ENCODE measurements around the gene MPPED1.

Gene MPPED1

DNA sequence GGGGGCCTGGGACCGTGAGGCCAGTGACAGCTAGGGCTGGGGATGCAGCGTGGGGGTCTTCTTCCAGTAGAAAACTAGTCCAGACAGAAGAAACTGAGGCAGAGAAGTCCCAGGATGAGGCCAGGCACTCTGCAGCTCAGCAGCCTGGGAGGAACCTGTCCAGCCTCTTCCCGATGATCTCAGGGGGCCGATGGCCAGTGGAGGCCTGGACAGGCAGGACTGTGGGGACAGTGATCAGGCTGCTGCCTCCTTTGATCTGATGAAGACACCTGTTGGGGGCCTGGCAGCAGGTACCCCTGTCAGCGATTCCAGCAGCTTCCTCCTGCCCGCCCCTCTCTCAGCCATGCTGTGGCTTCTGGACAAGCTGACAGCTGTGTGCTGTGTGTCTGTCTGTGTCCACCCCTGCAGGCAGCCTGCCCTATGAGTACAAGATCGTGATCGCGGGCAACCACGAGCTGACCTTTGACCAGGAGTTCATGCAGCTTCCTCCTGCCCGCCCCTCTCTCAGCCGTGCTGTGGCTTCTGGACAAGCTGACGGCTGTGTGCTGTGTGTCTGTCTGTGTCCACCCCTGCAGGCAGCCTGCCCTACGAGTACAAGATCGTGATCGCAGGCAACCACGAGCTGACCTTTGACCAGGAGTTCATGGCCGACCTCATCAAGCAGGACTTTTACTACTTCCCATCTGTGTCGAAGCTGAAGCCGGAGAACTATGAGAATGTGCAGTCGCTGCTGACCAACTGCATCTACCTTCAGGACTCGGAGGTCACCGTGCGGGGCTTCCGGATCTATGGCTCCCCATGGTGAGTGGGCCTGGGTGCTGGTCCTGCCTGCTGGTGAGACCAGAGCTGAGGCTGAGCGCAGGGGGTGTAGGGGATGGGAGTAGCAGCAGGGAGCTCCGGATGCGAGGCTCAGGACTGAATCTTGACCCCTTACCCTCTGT, 62.6 kb downstream of the MPPED1 start:
- peaks cover 37% of the 10 kb centered on the region for H3K27me3 Mint-ChIP-seq
- H3K27ac Mint-ChIP-seq: no peak overlapping the region
- H3K36me3 Mint-ChIP-seq (ENCODE audit: low read depth): no peaks in the 10 kb centered on the region
- no peaks in the 10 kb centered on the region for H3K9me3 Mint-ChIP-seq
- no peak overlapping the region for H3K4me3 Mint-ChIP-seq
- no peak for DNase-seq
- no peaks in the 10 kb centered on the region for H3K4me1 Mint-ChIP-seq (ENCODE audit: low read depth)

DNA sequence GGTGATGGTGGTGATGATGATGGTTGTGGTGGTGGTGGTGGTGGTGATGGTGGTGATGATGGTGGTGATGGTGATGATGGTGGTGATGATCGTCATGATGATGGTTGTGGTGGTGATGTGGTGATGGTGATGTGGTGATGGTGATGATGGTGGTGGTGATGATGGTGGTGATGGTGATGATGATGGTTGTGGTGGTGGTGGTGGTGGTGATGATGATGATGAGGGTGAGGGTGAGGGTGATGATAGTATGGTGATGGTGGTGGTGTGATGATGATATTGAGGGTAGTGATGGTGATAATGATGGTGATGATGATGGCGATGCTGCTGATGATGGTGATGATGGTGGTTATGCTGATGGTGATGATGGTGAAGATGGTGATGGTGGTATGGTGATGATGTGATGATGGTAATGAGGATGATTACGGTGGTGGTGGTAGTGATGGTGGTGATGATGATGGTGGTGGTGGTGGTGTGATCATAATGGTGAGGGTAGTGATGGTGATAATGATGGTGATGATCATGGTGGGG, 63.8 kb downstream of the MPPED1 start:
- no peak overlapping the region for H3K4me3 Mint-ChIP-seq
- DNase-seq: no peak
- peaks cover 4% of the 10 kb centered on the region for H3K4me1 Mint-ChIP-seq (ENCODE audit: low read depth)
- peaks cover 27% of the 10 kb centered on the region for H3K27me3 Mint-ChIP-seq
- H3K36me3 Mint-ChIP-seq (ENCODE audit: low read depth): no peaks in the 10 kb centered on the region
- no peak overlapping the region for H3K27ac Mint-ChIP-seq
- H3K9me3 Mint-ChIP-seq: no peaks in the 10 kb centered on the region

DNA sequence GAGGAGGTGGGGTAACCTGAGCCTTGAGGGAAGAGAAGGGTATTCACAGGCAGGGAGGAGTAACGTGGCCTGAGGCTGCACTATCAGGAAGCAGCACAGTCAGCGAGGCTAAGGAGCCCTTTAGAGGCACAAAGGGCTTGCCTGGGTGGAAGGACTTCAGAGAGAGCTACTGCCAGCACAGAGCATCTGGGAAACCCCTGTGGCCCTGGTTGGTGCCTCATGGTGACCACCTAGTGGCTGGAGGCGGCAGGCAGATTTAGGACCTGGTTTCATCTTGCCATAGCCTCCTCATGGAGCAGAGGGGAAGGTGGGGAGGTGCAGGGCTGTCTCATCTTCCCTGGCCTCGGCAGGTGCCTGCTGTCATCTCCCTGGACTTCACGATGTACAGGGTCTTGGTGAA, 64.5 kb downstream of the MPPED1 start:
- Mint-ChIP-seq H3K4me1 (ENCODE audit: low read depth) (peaks cover 8% of the 10 kb centered on the region), H3K4me3 (no peak overlapping the region), H3K27me3 (peaks cover 20% of the 10 kb centered on the region), H3K36me3 (ENCODE audit: low read depth) (no peaks in the 10 kb centered on the region), H3K27ac (no peak overlapping the region), H3K9me3 (no peaks in the 10 kb centered on the region)
- no peak for DNase-seq

DNA sequence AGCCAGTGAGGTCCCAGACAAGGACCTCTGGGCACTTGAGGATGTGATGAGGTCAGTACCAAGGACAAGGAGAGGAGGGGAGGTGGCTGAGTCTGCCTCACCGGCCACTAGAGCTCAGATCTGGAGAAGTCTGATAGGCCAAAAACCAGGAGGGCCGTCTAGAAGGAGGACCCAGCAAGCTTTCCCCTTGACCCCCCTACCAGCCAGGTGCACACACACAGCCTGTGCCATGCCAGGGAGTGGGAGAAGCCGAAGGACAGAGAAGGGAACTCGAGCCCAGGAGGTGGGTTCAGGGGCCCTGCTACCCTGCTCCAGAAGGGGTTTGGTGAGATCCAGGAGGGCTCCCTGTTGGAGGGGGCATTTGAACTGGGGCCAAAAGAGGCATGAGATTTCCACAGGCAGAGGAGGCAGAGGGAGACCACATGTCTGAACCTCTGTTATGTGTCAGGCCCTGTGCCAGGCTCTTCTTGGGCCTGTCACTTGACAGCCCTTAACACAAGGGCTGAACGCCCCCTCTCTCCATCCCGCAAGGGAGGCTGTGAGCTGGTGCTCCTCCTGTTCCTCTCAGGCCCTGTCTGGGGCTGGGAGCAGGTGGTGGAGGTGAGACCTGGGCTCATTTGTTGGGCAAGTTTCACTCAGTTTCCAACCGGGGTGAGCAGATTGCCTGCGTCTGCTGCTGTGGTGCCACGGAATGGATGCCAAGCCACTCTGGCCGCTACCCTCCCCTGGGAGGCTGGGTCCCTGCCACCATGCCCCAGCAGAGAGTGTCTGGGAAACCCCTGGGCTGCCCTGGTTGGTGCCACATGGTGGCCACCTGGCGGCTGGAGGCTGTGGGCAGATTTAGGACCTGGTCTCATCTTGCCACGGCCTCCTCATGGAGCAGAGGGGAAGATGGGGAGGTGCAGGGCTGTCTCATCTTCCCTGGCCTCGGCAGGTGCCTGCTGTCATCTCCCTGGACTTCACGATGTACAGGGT, 65.2 kb downstream of the MPPED1 start:
- Mint-ChIP-seq H3K4me3 (no peak overlapping the region), H3K27me3 (peaks cover 20% of the 10 kb centered on the region), H3K36me3 (ENCODE audit: low read depth) (no peaks in the 10 kb centered on the region), H3K9me3 (no peaks in the 10 kb centered on the region), H3K4me1 (ENCODE audit: low read depth) (peaks cover 15% of the 10 kb centered on the region), H3K27ac (no peak overlapping the region)
- DNase-seq: no peak

DNA sequence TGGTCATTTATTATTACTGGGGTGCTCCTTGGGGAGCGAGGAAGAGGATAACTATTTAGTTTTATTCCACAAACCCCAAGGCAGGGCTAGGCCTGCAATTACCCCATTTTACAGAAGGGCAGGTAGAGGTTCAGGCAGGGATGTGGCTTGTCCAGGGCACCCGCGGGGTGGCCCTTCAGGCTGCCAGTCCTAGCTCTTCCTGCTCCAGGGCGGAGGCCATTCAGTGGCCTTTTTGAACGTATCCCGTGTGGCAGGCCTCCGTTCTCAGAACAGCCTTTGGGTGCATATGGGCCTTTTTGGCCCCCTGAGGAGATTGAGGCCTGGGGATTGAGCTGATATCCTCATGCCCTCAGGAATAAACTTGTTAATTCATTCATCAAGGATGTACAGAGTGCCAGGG, 66.2 kb downstream of the MPPED1 start:
- Mint-ChIP-seq H3K4me3 (no peak overlapping the region), H3K9me3 (no peaks in the 10 kb centered on the region), H3K4me1 (ENCODE audit: low read depth) (peaks cover 15% of the 10 kb centered on the region), H3K27me3 (peaks cover 15% of the 10 kb centered on the region), H3K36me3 (ENCODE audit: low read depth) (no peaks in the 10 kb centered on the region), H3K27ac (no peak overlapping the region)
- no peak for DNase-seq

DNA sequence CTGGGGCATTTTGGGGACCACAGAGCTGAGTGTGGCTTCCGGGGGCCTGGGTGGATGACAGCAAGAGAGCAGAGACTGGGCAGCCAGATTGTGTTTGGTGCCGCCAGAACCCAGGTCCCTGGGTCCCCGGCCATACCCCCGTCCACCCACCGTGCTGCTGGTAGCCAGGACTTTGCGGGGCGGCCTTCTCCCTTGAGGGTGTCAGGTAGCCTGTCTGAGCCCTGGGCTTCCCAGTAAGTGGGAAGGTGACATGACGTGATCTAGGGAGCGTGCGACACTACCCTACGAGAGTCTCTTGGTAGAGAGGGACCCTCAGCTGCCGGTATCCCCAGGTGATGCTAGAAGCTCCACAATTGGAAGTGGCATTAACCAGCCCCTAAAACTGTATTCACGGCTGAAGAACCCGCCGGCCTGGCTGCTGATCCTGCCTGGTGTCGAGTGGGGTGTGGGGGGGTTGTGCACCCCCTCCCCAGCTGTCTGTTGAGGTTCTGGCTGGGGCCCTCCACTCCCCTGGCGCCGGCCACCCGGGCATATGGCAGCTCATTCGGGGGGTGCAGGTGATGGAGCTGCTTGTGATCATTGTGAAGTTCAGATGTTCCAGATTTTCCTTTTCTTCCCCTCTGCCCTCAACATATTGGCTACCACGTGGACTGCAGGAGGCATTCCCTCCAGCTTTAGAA, 66.9 kb downstream of the MPPED1 start:
- Mint-ChIP-seq H3K4me1 (ENCODE audit: low read depth) (peaks cover 15% of the 10 kb centered on the region), H3K36me3 (ENCODE audit: low read depth) (no peaks in the 10 kb centered on the region), H3K4me3 (no peak overlapping the region)

DNA sequence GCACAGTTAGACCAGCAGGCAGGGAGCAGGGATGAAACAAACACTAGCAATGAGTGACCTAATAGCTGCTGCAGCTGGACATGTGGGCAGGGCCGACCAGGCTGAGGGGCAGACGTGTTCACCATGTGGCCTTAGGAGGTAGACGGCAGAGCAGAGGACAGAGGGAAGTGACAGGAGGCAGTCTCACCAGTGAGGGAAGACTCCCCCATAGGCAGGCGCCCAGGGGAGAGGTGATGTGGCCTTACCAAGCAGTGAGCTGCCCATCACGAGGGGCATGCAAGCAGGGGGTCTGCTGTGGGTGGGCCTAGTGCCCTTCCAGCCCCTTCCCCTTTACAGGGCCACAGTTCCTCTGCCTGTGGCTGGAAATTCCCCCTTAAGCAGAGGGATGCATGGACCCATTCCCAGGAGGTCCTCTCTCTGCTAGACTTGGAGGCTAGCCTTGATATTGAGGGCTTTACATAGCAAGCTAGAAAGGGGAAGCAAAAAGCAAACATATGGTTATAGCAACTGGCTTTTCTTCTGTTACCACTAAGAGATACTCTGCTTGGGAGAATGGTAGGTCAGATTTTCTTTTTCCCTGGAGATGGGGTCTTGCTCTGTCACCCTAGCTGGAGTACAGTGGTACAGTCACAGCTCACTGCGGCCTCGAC, 67.6 kb downstream of the MPPED1 start:
- H3K4me3 Mint-ChIP-seq: no peak overlapping the region
- no peak overlapping the region for H3K27ac Mint-ChIP-seq
- no peaks in the 10 kb centered on the region for H3K9me3 Mint-ChIP-seq
- peaks cover 4% of the 10 kb centered on the region for H3K27me3 Mint-ChIP-seq
- no peaks in the 10 kb centered on the region for H3K36me3 Mint-ChIP-seq (ENCODE audit: low read depth)
- DNase-seq: no peak
- H3K4me1 Mint-ChIP-seq (ENCODE audit: low read depth): peaks cover 15% of the 10 kb centered on the region

More for the DNA sequence above, 66.9 kb downstream of the MPPED1 start:
- Mint-ChIP-seq H3K27ac (no peak overlapping the region), H3K27me3 (peaks cover 9% of the 10 kb centered on the region), H3K9me3 (no peaks in the 10 kb centered on the region)
- no peak for DNase-seq

DNA sequence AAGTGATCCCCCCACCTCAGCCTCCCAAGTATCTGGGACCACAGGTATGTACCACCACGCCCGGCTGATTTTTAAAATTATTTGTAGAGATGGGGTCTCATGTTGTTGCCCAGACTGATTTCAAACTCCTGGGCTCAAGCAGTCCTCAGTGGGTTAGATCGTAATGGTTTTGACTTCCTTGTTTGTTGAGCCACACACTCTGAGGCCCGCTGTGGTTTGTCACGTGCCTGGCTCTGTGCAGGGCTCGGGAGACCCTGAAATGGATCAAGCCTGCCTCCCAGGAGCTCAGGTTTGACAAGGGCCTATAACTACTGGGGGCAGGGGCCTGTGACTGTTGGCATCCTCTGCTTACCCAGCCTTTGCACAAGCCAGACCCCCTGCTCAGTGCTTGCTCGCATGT, 68.1 kb downstream of the MPPED1 start:
- DNase-seq: no peak
- Mint-ChIP-seq H3K9me3 (no peaks in the 10 kb centered on the region), H3K27me3 (no peaks in the 10 kb centered on the region), H3K4me3 (no peak overlapping the region), H3K27ac (no peak overlapping the region), H3K4me1 (ENCODE audit: low read depth) (peaks cover 15% of the 10 kb centered on the region), H3K36me3 (ENCODE audit: low read depth) (no peaks in the 10 kb centered on the region)

DNA sequence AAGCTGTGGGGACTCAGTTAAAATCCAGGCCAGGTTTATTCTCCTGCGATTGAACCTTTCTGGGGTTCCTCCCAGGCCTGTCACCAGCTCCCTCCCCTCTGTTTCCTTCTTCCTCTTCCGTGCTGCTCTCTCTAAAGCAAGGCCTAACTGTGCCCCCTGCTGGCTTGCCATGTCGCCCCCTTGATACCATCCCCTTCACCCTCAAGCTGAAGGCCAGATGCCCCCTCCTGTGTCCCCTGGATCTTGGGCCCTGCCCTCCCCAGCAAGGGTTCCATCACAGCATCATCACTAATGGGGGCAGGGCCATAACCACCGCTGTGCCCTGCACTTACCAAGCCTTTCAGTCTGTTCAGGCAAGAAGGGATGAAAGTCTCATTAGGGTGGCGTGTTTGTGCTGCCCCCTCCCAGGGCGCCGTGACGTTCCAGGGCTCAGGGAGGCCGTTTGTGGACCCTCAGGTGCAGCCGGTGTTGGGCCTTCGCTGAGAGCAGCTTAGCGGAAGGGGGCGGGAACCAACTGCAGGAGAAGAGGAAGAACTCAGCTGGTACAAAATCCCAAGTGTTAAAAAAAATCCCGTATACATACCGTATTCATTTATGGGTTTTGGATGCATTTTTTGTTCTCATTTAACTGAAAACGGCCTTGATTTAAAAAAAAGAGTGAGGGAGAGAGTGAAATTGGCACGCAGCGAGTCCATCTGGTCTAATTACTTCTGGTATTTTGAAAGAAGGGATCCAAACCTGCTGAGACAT, 69.9 kb downstream of the MPPED1 start:
- Mint-ChIP-seq H3K27ac (peak overlapping the region; percentile 81), H3K4me3 (peak overlapping the region; percentile 35), H3K27me3 (peaks cover under 1% of the 10 kb centered on the region), H3K9me3 (no peaks in the 10 kb centered on the region), H3K4me1 (ENCODE audit: low read depth) (peaks cover 15% of the 10 kb centered on the region), H3K36me3 (ENCODE audit: low read depth) (no peaks in the 10 kb centered on the region)
- DNase-seq: peak; percentile 33

DNA sequence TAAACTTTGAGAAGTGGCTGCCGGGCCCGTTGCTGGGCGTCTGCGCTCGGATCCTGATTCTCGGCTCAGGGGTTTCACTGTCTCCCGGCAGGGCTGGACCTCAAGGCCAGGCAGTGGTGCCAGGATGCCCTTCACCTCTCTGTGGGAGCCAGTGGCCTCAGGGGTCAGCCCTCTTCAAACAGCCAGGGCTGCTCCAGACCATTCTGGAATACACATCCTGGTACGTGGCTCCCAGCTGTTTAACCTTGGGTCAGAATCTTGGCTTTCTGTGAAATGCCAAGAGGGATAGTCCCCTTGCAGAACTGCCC, 70.5 kb downstream of the MPPED1 start:
- H3K27me3 Mint-ChIP-seq: peaks cover 6% of the 10 kb centered on the region
- H3K36me3 Mint-ChIP-seq (ENCODE audit: low read depth): no peaks in the 10 kb centered on the region
- H3K4me1 Mint-ChIP-seq (ENCODE audit: low read depth): peaks cover 15% of the 10 kb centered on the region
- H3K9me3 Mint-ChIP-seq: no peaks in the 10 kb centered on the region
- no peak overlapping the region for H3K27ac Mint-ChIP-seq
- H3K4me3 Mint-ChIP-seq: no peak overlapping the region
- no peak for DNase-seq

DNA sequence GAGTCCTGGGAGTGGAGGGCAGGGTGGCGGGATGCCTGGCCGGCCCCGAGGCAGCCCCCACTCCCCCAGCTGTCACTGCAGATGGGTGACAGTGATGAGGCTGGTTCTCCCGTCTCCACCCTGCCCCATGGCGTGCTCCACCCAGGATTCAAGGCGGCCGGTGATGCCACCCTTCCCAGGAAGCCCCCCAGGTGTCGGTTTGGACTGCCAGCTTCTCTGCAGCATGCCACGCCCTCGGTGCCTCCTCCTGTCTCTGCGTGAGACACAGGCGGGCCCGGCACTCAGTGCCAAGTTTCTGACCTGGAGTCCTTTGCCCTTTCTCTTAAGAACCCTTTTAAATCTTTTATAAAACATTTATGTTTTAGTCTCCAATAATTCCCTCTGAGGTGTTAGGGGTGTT, 71.5 kb downstream of the MPPED1 start:
- Mint-ChIP-seq H3K27me3 (peaks cover 10% of the 10 kb centered on the region), H3K36me3 (ENCODE audit: low read depth) (no peaks in the 10 kb centered on the region), H3K4me1 (ENCODE audit: low read depth) (peaks cover 15% of the 10 kb centered on the region), H3K4me3 (no peak overlapping the region), H3K27ac (no peak overlapping the region), H3K9me3 (no peaks in the 10 kb centered on the region)
- DNase-seq: no peak

DNA sequence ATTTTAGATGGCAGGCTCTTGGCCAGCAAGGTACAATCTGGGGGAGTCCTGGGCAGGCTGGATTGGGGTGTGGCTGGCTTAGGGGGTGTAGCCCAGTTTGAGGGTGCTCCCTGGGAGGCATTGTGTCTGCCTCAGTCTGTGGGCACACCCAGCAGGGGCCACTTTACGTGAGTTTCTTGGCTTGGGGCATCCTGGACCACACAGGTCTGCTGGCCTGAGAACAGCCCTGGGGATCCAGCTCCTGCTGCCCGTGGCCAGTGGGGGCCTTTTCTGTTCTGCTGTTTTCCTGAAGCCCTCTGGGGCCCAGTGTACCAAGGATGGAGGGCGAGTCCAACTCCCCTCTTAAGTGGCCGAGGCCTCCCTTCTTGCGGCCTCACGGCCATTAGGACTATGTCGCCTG, 71.9 kb downstream of the MPPED1 start:
- Mint-ChIP-seq H3K27me3 (peaks cover 10% of the 10 kb centered on the region), H3K9me3 (no peaks in the 10 kb centered on the region), H3K4me3 (no peak overlapping the region), H3K4me1 (ENCODE audit: low read depth) (peaks cover 15% of the 10 kb centered on the region), H3K27ac (no peak overlapping the region), H3K36me3 (ENCODE audit: low read depth) (no peaks in the 10 kb centered on the region)
- no peak for DNase-seq

DNA sequence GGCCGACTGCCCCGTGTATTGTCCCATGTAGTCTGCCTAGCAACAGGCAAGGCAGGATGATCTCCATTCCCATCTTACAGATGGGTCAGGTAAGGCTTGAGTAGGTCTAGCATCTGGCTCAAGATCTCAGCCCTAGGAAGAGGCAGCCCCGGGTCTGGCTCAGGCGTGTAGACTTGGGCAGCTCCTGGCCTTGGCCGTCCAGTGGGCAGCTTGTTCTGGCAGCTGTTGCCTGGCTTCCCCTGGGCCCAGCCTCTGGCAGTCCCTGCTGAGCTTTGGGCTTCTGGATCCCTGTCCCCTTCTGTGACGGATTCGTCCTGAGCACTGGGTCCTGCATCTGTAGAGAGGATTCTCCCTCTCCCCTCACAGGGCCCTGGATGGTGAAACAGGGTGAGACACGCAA, 72.4 kb downstream of the MPPED1 start:
- H3K27me3 Mint-ChIP-seq: peaks cover 10% of the 10 kb centered on the region
- no peaks in the 10 kb centered on the region for H3K9me3 Mint-ChIP-seq
- H3K36me3 Mint-ChIP-seq (ENCODE audit: low read depth): no peaks in the 10 kb centered on the region
- H3K4me3 Mint-ChIP-seq: no peak overlapping the region
- peaks cover 15% of the 10 kb centered on the region for H3K4me1 Mint-ChIP-seq (ENCODE audit: low read depth)
- DNase-seq: no peak
- H3K27ac Mint-ChIP-seq: no peak overlapping the region

All from activated T-cell treated with anti-CD3 and anti-CD28 coated beads, Interleukin-2, amount 50 U/mL, for 24 hours (primary cell).